ENCODE measurements around the gene PPP1R9A.

DNA sequence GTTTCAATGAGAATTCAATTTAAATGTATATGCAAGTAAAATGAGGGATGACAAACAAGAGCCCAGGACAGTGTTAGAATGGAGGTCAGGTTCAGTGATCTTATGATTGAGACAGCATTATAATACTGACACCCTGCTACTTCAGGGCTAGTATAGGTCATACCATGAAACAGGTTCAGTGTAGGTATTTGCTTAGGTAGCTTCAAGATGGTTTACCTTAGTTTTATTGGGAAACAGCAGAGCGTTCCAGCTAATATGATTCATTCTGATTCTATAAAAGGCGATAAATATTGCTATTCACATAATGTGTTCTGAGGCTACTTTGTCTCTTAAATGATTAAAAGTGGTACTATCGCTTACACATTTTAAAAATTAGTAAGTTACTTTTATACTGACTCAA is 203.3 kb downstream of the PPP1R9A start:
- TF ChIP-seq EZH2 (IDR thresholded peaks at IDR 0.05; ENCODE audit: borderline replicate concordance, low read depth, low read length, severe bottlenecking) = no peak
- TF ChIP-seq, protein P1, sequence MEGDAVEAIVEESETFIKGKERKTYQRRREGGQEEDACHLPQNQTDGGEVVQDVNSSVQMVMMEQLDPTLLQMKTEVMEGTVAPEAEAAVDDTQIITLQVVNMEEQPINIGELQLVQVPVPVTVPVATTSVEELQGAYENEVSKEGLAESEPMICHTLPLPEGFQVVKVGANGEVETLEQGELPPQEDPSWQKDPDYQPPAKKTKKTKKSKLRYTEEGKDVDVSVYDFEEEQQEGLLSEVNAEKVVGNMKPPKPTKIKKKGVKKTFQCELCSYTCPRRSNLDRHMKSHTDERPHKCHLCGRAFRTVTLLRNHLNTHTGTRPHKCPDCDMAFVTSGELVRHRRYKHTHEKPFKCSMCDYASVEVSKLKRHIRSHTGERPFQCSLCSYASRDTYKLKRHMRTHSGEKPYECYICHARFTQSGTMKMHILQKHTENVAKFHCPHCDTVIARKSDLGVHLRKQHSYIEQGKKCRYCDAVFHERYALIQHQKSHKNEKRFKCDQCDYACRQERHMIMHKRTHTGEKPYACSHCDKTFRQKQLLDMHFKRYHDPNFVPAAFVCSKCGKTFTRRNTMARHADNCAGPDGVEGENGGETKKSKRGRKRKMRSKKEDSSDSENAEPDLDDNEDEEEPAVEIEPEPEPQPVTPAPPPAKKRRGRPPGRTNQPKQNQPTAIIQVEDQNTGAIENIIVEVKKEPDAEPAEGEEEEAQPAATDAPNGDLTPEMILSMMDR (IDR thresholded peaks at IDR 0.05; ENCODE audit: borderline replicate concordance, extremely low read depth, low read length, poor library complexity, severe bottlenecking) = no peak
